Stimulated activated CD4-positive, alpha-beta T cell treated with anti-CD3 and anti-CD28 coated beads, Interleukin-4, amount 100 ng/mL, for 1 hour (primary cell): ENCODE results near the gene PSMB5.
"Not testable (repeated sequence)": the region's sequence is repeated elsewhere in the genome, so short reads cannot be mapped to it uniquely, and the experiment has no call there.

Source experiments
- DNase-seq: peaks from one replicate; pipeline ENCODE4 v3.0.0-alpha.2; 2020

PSMB5 gene

GRCh38 chr14:23043145-23043544 is 8.4 kb upstream of the PSMB5 start:
- DNase-seq: no peak

- no peak for DNase-seq
Measured at GRCh38 chr14:23042162-23042965, 7.7 kb upstream of the PSMB5 start, which contains the start of gene PSMB11. Gene PSMB11 (plus strand): TSS chr14:23042212. CDS start chr14:23042226, 14 bp downstream.

DNA sequence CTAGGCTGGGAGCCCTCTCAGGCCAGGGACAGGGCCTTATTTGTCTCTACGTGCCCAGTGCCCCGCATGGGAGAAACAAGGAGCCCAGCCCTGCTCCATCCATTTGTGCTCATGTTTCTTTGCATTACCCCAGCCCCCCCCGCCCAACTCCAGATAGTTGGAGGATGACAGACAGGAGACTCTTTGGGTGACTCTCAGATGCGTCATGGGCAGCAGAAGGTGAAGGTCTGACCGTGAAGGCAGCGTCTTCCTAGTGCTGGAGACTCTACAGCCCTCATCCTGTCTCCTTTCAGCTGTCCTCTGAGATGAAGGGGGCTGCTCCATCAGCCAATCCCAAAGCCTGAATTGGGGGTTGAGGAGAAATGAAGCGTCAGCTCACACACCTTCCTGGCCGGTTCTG is 7.0 kb upstream of the PSMB5 start:
- DNase-seq: no peak

- DNase-seq: no peak
Measured at GRCh38 chr14:23040100-23040499, 5.4 kb upstream of the PSMB5 start.

GRCh38 chr14:23035303-23036144 is 824 bp upstream of the PSMB5 start:
- DNase-seq: no peak

DNA sequence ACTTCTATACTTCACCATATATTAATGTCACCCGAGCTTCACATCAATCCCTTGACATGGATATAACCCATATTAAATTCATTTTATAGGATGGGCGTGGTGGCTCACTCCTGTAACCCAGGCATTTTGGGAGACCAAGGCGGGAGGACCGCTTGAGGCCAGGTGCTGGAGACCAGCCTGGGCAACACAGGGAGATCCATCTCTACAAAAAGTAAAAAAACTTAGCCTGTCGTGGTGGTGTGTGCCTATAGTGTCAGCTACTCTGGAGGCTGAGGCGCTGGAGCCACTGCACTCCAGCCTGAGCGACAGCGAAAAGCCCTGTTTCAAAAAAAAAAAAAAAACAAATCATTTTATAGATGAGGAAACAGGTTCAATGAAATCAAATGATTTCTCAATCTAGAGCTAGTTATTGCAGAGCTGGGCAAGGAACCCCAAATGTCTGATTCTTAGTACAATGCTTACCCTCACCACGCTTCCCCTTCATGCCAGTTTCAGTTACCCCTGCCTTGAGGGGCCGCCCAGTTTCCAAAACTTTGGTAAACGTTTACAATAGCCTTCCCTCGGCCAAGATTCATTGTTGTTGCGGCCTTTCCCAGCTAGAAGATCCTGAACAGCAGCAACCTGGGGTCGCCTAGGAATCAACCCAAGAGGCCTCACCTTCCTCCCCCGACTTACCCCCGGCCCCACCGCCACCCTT is 751 bp downstream of the PSMB5 start:
- no peak for DNase-seq

DNA sequence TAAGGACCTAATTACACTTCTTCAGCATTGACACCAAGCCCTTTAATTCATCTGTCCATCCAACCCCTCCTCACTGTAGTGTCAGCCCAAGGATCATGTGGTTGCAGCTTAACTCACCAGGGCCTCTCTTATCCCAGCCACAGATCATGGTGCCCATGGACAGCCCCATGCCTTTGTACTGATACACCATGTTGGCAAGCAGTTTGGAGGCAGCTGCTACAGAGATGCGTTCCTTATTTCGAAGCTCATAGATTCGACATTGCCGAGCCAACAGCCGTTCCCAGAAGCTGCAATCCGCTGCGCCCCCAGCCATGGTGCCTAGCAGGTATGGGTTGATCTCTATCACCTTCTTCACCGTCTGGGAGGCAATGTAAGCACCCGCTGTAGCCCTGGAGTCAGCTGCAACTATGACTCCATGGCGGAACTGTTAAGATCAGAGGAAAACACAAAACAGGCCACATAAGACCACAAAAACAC is 1.4 kb downstream of the PSMB5 start:
- DNase-seq: no peak

DNA sequence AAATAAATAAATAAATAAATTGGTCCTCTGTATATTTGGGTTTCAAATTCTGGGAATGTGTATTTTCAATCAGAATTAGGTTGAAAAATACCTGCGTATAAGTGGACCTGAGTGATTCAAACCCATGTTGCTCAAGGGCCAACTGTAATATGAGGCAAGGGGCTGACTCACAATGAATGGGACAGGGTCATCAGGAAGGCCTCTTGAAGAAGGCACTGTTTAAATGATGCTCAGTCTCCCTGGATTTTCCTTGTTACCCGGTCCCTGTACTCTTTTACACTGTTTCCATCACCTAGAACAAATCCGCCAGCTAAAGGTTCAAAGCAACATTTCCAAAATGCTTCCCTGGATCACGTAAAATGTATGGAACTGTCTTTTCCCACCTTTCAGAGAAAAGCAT is 3.8 kb downstream of the PSMB5 start:
- no peak for DNase-seq

- no peak for DNase-seq
Measured at GRCh38 chr14:23028799-23029198, 5.9 kb downstream of the PSMB5 start.

- DNase-seq: no peak
Measured at GRCh38 chr14:23025151-23025814, 9.4 kb downstream of the PSMB5 start.

DNA sequence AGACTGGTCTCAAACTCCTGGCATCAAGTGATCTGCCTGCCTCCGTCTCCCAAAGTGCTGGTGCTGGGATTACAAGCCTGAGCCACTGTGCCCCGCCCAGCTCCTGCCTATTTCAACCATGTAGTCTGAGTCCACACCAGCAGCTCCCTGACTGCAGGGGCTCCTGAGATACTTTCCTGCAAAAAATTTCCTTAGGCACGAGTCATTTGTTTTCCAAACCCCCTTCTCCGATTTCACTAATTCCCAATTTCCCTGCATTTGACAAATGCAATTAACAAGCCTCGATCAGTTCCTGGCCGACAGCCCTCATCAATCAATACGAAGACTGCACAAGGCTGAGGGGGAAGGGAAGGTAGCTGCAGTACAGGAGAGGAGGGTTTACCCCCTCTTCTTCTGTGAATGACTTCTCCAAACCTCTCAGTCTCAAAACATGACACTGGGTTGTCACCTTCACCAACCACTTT is 10.1 kb downstream of the PSMB5 start:
- no peak for DNase-seq

DNA sequence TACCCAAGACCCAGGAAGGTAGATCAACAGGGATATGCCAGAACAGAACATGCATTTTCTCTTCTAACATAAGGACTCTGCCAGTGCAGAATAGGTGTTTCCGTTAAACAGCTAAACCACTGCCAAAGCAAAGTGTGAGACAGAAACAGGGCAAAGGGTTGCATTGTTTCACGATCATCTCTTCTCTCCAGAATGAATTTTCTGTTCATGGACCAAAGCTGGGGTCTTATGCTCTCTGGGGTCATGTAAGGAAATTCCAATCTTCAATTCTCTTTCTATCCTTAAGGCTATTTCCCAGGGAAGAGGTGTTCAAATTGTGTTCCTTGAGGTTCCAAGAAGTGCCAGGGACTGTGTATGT is 10.9 kb downstream of the PSMB5 start:
- DNase-seq: no peak

DNA sequence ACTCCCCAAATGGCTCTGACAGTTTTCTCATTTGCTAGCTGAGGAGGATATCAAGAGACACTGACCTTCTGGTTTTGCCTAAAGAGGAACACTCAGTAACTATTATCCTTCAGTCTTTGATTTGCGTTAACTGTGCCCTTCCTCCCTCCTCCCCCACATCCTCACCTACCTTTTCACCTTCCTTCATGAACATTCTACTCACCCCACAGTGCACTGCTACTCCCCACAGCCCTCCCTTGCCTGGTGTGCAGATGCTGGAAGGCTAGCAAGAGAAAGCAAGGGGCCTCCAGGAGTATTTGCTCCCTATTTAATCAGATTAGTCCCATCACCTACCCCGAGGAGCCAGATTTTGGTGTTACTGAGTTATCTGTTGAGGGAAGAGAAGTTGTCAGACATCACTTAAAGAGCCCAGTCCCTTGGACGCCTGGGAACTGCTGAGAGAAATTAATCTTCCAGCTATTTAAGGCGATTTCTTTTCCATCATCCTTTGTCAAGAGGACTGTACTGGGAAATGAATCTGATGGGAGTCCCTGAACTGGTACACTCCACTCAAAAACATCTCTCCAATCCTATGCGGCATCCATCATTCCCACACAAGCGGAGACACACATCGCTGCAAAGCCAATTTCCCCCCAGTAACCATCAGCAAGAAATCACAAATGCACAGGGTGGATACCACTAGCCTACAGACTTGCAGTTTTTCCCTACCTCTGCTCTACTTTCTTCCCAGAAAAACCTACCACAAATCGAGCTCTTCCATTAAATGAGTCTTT is 11.5 kb downstream of the PSMB5 start:
- DNase-seq: no peak

- no peak for DNase-seq
Measured at GRCh38 chr14:23021889-23022442, 12.7 kb downstream of the PSMB5 start.

GRCh38 chr14:23021434-23021833 is 13.3 kb downstream of the PSMB5 start:
- no peak for DNase-seq

GRCh38 chr14:23020143-23021128 is 14.3 kb downstream of the PSMB5 start:
- no peak for DNase-seq

- no peak for DNase-seq
Measured at GRCh38 chr14:23018107-23018506, 16.6 kb downstream of the PSMB5 start.

DNA sequence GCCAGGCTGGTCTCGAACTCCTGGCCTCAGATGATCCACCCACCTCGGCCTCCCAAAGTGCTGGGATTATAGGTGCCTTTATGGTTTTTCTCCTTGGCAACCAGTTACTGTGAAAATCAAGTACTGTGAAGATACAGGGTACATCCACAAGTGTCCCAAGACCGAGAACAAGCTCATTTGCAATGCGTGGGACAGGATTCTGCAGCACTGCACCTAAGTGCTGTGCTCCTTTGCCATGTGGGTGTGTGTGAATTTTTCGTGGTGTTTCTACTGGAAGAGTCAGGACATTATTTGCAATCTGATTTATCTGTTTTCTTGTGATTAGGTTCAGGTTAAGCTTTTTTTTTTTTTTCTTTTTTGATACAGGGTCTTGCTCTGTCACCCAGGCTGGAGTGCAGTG is 17.6 kb downstream of the PSMB5 start:
- no peak for DNase-seq

DNA sequence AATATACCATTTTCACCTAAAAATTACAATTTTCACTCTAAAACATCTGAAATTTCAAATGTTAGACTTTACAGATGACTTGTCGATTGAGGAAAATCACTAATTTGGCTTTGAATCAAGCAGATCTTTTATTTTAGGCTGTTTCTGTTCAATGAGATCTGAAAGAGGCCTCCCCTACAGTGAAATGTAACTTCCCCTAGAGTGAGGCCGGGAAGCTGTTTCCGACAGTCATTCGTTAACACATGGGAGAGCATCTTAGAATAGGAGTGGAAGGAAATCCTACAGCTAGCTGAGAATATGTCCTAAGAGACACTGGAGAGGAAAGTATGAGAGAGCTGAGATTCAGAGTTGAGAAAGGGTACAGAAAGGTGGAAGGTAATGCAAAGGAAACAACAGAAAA is 19.1 kb downstream of the PSMB5 start:
- DNase-seq: no peak

DNA sequence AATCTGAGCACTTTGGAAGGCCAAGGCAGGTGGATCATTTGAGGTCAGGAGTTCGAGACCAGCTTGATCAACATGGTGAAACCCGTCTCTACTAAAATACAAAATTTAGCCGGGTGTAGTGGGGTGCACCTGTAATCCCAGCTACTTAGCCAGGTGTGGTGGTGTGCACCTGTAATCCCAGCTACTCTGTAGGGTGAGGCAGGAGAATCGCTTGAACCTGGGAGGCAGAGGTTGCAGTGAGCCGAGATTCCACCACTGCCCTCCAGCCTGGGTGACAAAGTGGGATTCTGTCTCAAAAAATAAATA is 21.0 kb downstream of the PSMB5 start:
- not testable (repeated sequence) for DNase-seq
